Endothelial cell (in vitro differentiated cells): Measurements from ENCODE around the gene SNTB2. TPM values are rescaled to one million over a fixed set of nuclear protein-coding genes. Genes with fewer than 3 reads are reported as not detected.

ENCODE experiments used
- DNase-seq: peaks from one replicate; pipeline ENCODE4 v3.0.0; 2021; ENCODE audit warnings: low spot score
- H3K27ac Mint-ChIP-seq: one replicate; pipeline ENCODE4 v1.8.0; 2021; ENCODE audit warnings: mixed read lengths, inconsistent platforms; ENCODE audit not compliant: unreplicated experiment
- H3K27me3 Mint-ChIP-seq: one replicate; pipeline ENCODE4 v1.8.0; 2021; ENCODE audit warnings: mild to moderate bottlenecking, moderate library complexity, mixed read lengths, inconsistent platforms; ENCODE audit not compliant: unreplicated experiment
- H3K36me3 Mint-ChIP-seq: one replicate; pipeline ENCODE4 v1.8.0; 2021; ENCODE audit warnings: mild to moderate bottlenecking, low read depth, mixed read lengths, inconsistent platforms; ENCODE audit not compliant: unreplicated experiment
- H3K4me1 Mint-ChIP-seq: one replicate; pipeline ENCODE4 v1.8.0; 2021; ENCODE audit warnings: mild to moderate bottlenecking, mixed read lengths, inconsistent platforms; ENCODE audit not compliant: unreplicated experiment
- H3K4me3 Mint-ChIP-seq: one replicate; pipeline ENCODE4 v1.8.0; 2021; ENCODE audit warnings: mild to moderate bottlenecking, mixed read lengths, inconsistent platforms; ENCODE audit not compliant: unreplicated experiment
- H3K9me3 Mint-ChIP-seq: one replicate; pipeline ENCODE4 v1.8.0; 2021; ENCODE audit warnings: mixed read lengths, inconsistent platforms; ENCODE audit not compliant: unreplicated experiment
- total RNA-seq: library from RNA; stranded (reverse); fragmentation: NEBNext Ultra II Directional; extraction: Animal tissue kit (Norgen Biotek cat#: 25700); gene quantifications from one replicate; pipeline ENCODE4 v1.2.1, GENCODE V29; 2021; ENCODE audit not compliant: unreplicated experiment
- TF ChIP-seq, protein P1 (sequence below): fragments of 200-600 bp; sonication (generic); IDR thresholded peaks from one replicate; pipeline ENCODE4 v1.5.0; 2021; ENCODE audit warnings: antibody characterized with exemption; ENCODE audit not compliant: unreplicated experiment

SNTB2 gene
- total RNA-seq, 1 donor from 2014 or later, result 16.8 TPM

DNA sequence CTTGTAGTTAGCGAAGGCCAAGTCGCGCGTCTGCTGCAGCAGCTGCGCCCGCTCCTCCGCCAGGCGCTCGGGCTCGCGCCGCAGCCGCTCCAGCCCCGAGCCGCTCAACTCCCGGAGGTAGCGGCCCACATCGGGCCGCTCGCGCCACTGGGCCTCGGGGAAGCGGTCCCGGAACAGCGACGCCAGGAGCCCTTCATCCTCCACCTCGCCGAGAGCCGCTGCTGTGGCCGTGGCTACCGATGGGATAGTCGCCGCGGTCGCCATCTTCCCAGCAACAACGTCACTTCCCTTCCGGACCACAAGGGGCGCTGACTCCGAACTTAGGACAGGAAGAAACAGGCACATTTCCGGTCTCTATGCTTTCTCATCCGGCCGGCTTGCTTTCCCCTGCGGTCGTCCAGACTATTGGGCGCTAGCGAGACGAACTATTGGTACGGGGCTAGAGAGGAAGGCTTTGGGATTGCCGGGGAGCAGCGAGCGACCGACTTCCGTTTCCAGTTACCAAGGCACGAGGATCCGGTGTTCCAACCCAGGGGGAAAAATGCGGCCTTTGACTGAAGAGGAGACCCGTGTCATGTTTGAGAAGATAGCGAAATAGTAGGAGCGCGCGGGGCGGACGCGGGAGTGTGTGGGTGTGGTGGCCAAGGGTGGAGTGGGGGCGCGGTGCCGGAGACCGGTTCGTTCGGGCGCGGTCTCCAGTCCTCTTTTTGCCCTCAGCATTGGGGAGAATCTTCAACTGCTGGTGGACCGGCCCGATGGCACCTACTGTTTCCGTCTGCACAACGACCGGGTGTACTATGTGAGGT lies 152.5 kb downstream of the SNTB2 start, which contains the start of the genes COG8 and NIP7:
Gene COG8 (minus strand): TSS at position 276 of the 806 bp plus-strand sequence. CDS start 12 bp downstream, at position 264.
Gene NIP7 (plus strand): TSS at position 484 of the 806 bp plus-strand sequence. CDS start 58 bp downstream, at position 542.
- no peaks in the 10 kb centered on the region for H3K9me3 Mint-ChIP-seq
- TF ChIP-seq, protein P1, sequence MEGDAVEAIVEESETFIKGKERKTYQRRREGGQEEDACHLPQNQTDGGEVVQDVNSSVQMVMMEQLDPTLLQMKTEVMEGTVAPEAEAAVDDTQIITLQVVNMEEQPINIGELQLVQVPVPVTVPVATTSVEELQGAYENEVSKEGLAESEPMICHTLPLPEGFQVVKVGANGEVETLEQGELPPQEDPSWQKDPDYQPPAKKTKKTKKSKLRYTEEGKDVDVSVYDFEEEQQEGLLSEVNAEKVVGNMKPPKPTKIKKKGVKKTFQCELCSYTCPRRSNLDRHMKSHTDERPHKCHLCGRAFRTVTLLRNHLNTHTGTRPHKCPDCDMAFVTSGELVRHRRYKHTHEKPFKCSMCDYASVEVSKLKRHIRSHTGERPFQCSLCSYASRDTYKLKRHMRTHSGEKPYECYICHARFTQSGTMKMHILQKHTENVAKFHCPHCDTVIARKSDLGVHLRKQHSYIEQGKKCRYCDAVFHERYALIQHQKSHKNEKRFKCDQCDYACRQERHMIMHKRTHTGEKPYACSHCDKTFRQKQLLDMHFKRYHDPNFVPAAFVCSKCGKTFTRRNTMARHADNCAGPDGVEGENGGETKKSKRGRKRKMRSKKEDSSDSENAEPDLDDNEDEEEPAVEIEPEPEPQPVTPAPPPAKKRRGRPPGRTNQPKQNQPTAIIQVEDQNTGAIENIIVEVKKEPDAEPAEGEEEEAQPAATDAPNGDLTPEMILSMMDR, result peak; percentile 99
- H3K4me3 Mint-ChIP-seq, result peak within 1 kb of the TSS; percentile 98
- peaks cover 7% of the 10 kb centered on the region for H3K27me3 Mint-ChIP-seq
- peak; percentile 91 for DNase-seq
- peaks cover 32% of the 10 kb centered on the region for H3K4me1 Mint-ChIP-seq
- H3K36me3 Mint-ChIP-seq, result peaks cover 45% of the 10 kb centered on the region
- peak within 1 kb of the TSS; percentile 97 for H3K27ac Mint-ChIP-seq

DNA sequence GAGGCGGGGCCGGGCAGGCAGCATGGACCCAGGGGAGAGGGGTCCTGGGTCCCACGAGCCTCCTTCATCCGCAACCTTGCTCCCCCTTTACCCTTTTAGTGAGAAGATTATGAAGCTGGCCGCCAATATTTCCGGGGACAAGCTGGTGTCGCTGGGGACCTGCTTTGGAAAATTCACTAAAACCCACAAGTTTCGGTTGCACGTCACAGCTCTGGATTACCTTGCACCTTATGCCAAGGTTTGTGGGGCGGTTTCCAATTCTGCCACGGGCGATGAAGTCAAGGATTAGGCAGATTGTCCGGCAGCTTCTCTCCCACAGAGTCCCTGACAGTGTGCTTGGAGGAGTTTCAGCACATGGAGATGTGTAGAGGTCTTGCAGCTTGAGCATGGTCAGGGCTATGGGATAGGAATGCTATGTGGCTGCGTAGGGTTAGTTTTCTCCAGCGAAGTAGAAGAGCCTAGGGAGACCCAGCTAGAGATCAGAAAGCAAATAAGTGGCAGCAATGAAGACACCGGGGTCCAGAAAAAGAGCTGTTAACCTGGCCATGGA lies 153.2 kb downstream of the SNTB2 start:
- H3K4me3 Mint-ChIP-seq, result peak overlapping the region; percentile 98
- peaks cover 32% of the 10 kb centered on the region for H3K4me1 Mint-ChIP-seq

DNA sequence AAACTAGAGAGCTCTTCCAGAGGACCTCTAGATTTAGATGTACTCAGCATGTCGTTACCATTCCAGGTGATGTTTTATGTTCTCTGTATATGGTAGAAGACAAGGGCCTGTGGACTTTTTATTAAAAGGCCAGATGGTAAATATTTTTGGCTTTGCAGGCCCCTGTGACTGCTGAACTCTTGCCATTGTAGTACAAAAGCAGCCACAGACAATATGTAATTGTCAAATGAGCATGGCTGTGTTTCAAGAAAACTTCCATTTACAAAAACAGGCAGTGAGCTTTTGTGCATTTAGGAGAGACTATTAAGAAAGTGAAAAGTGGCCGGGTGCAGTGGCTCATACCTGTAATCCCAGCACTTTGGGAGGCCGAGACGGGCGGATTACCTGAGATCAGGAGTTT lies 157.2 kb downstream of the SNTB2 start:
- peaks cover 3% of the 10 kb centered on the region for H3K27me3 Mint-ChIP-seq

More for the DNA sequence above, 153.2 kb downstream of the SNTB2 start:
- peak overlapping the region; percentile 97 for H3K27ac Mint-ChIP-seq
- peaks cover 7% of the 10 kb centered on the region for H3K27me3 Mint-ChIP-seq
- peaks cover 40% of the 10 kb centered on the region for H3K36me3 Mint-ChIP-seq
- TF ChIP-seq, protein P1, result no peak
- peak; percentile 7 for DNase-seq
- H3K9me3 Mint-ChIP-seq, result no peaks in the 10 kb centered on the region

DNA sequence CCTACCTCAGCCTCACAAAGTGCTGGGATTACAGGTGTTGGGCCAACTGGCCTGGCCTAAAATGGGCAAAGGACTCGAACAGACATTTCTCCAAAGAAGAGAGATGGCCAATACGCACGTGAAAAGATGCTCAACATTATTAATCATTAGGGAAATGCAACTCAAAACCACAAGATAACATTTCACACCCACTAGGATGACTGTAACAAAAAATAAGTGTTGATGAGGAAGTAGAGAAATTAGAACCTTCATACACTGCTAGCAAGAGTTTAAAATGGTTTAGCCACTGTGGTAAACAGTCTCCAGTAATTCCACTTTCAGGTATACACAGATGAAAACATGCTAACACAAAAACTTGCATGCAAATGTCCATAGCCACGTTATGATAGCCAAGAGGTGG lies 159.0 kb downstream of the SNTB2 start:
- H3K27ac Mint-ChIP-seq, result no peak overlapping the region
- H3K4me3 Mint-ChIP-seq, result no peak overlapping the region
- TF ChIP-seq, protein P1, result no peak
- H3K9me3 Mint-ChIP-seq, result no peaks in the 10 kb centered on the region
- peaks cover 8% of the 10 kb centered on the region for H3K4me1 Mint-ChIP-seq
- no peak for DNase-seq
- peaks cover 2% of the 10 kb centered on the region for H3K27me3 Mint-ChIP-seq
- peaks cover 13% of the 10 kb centered on the region for H3K36me3 Mint-ChIP-seq

More for the DNA sequence above, 157.2 kb downstream of the SNTB2 start:
- no peaks in the 10 kb centered on the region for H3K9me3 Mint-ChIP-seq
- H3K4me1 Mint-ChIP-seq, result peaks cover 22% of the 10 kb centered on the region
- no peak overlapping the region for H3K27ac Mint-ChIP-seq
- no peak overlapping the region for H3K4me3 Mint-ChIP-seq
- peaks cover 18% of the 10 kb centered on the region for H3K36me3 Mint-ChIP-seq
- no peak for DNase-seq
- TF ChIP-seq, protein P1, result no peak

DNA sequence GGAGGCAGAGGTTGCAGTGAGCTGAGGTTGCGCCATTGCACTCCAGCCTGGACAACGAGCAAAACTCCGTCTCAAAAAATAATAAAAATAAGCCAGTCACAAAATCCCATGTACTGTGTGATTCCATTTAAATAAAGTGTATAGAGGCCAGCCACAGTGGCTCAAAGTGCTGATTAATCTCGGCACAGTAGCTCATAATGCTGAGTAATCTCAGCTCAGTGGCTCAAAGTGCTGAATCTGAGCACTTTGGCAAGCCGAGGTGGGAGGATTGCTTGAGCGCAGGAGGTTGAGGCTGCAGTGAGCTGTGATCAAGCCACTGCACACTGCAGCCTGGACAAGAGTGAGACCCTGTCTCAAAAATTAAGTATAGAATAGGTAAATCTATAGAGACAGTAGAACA lies 159.7 kb downstream of the SNTB2 start:
- Mint-ChIP-seq H3K36me3 (peaks cover 6% of the 10 kb centered on the region), H3K4me1 (peaks cover under 1% of the 10 kb centered on the region), H3K4me3 (no peak overlapping the region), H3K27ac (no peak overlapping the region), H3K9me3 (no peaks in the 10 kb centered on the region), H3K27me3 (peaks cover 2% of the 10 kb centered on the region)
- no peak for DNase-seq
- TF ChIP-seq, protein P1, result no peak
